ENCODE data around the gene ZBED5.
"Not testable (repeated sequence)": the region's sequence is repeated elsewhere in the genome, so short reads cannot be mapped to it uniquely, and the experiment has no call there.

ZBED5 gene

GRCh38 chr11:10857709-10858438 is at the start of gene ZBED5:
TSS of gene ZBED5 (minus strand) at chr11:10858053. CDS start at chr11:10854945, 3,108 bp downstream.
- peak; percentile 94 for DNase-seq

- no peak for DNase-seq
These were observed 48.7 kb upstream of the ZBED5 start for GRCh38 chr11:10906521-10906920.

DNA sequence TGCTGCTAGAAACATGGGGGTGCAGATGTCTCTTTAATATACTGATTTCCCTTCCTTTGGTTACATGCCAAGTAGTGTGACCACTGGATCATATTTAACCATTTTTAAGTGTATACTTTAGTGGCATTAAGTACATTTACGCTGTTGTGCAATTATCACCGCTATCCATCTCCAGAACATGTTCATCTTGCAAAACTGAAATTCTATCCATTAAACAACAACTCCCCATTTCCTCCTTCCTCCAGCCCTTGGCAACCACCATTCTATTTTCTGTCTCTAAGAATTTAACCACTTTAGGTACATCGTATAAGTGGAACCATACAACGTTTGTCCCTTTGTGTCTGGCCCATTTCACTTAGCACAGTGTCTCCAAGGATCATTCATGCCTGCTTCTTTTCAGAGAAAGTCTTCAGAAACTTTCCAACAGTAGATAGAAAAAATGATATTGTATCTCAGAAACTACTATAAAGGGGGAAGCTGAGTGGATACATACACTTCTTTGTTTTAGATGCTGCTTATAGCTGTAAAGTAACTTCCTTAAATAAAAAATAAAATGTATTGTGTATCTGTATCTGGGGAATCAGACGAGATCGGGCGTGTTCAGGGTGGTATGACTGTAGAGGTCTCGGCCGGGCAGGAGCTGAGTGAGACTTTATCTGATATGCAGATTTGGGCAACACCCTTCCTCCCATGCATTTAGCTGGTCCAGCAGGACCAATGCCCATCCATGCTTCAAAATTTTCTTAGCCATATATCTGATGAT is 44.6 kb upstream of the ZBED5 start:
- no peak for DNase-seq

DNA sequence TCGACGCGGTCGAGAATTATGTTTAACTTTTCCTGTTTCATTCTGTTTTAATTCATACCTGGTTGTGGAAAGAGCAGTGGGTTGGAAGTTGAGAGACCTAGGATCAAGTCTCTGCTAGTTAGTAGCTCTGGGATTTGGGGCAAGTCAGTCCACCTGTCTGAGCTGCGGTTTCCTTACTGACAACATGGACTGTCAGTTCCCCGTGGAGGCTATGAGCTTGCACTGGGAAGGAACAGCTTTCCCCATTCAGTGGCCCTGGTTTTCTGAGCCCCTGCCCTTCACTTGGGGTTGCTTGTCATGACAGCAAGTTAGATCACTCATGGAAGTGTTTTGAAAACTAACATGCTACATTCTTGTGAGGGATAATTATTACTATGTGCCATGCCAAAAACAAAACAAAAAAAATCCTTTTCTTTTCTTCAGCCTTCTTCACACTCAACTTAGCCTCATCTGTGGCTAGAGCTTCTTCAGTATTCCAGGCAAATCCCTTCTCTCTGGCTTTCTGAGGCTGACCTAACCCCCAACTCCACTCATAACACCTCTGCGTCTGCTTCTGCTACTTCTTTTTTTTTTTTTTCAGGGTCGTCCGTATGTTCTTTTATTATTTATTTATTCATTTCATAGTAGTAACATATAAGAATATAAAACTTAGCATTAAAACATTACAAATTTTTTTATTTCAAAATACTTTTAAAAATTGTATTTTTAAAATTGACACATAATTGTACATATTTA is 43.0 kb upstream of the ZBED5 start:
- no peak for DNase-seq

DNA sequence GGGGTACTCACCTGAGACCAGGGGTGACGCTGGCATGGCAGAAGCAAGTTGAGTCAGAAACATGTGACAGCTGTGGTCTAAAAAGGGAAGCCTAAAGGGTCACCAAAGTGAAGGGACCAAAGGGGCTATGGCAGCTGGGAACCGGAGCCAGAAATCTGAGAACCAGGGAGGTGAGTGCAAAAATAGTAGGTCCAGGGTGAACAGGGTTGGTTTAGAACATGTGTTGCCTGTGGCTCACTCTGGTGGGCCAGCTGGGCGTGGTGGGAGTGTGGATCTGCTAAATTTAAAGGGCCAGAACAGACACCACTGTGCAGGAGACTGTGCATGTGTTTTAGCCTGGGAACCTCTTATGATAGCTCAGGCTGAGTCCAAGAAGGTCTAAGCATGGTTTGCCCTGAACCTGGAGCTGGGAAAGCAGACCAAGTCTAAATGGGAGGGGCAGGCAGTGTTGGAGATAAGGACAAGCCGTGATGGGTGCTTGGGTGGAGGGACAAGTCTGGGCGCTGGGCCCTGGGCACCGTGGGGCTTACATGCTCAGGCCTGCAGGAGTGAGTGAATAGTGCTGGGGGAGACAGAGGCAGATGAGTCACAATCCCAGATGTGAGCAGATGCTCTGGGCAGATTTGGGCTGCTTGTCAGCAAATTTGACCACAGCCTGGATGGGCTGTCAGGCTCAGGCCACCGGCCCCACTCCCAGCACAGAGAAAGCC is 41.4 kb upstream of the ZBED5 start:
- DNase-seq = no peak

DNA sequence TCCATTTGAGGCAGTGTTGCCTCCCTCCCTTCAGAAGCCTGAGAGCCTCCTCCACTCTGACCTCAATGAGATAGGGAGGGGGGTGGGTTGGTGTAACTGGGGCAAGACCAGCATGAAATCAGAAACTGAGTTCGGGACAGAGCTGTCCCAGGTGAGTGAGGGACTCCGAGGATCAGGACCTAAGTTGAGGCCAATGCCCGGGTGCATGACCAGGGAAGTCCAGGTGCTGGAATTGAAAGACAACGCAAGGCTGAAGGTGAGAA is 40.8 kb upstream of the ZBED5 start:
- DNase-seq = no peak

DNA sequence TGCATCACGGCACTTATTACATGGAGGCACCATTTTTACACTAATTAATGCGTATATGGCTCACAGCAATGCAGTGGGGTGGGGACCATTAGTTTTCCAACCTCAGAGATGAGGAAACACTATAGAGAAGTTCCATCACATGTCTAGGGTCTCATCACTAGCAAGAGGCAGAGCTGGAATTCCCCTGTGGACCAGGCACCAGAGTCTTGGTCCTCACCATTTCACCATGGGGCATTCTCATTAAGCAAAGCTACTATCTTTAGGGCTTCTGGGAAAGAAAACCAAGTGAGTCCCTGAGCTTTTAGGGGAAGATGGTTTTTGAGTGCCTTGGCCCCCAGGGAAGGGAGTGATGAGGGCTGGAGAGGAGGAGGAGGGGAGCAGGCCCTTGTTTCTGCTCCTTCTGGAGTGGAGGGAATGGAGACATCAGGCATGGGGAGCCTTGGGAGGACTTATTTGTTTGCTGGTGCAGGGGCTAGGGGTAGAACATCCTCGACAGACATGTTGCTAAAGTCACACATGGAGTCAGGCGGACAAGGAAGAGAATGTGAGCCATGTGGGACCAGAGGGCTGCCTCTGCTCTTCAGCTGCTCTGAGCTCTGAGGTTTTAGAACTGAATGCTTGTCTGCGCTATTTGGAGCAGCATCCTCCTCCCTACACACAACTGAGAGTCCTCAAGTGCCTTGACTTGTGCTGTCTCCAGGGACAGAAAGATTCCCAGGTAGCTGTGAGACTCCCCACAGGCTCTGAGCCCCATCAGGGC is 40.3 kb upstream of the ZBED5 start:
- no peak for DNase-seq

GRCh38 chr11:10897150-10897549 is 39.3 kb upstream of the ZBED5 start:
- no peak for DNase-seq

DNA sequence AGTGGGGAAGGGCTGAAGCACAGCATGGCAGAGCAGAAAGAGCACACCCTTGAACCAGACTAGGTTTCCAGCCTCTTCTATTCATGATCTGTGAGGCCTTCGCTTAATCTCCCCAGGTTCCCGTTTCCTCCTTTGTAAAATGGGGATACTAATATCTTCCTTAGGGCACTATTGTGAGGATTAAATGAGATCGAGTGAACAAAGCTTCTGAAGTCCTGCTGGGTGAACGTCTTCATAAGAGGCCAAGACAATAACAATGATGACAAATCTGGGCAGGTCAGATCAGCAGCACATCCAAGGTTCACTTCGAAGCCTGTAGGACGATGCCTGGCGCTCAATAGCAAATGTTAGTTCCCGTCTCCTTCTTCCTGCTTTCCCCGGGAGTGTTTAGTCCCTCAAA is 38.6 kb upstream of the ZBED5 start:
- no peak for DNase-seq

GRCh38 chr11:10895285-10895684 is 37.4 kb upstream of the ZBED5 start:
- DNase-seq = no peak

GRCh38 chr11:10894666-10895065 is 36.8 kb upstream of the ZBED5 start:
- no peak for DNase-seq

DNA sequence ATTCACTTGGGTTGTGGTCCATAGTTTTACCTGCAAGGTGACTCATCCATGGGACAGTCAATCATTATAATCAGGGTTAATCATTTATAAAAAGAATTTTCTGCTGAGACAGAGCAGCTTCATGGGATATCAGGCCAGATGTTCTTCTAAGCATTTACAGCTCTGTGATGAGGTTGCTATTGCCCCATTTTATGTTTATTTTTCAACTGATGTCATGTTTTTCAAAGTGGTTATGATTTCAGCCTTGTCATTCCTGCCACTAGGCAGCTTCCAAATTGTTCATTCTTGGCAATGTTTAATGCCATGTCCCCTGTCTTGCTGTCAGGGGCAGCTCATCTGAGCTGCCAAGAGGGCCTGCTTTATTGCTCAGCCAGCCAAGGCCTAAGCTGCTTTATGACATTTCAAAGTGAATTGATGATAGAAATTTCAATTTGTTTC is 35.9 kb upstream of the ZBED5 start:
- no peak for DNase-seq

DNA sequence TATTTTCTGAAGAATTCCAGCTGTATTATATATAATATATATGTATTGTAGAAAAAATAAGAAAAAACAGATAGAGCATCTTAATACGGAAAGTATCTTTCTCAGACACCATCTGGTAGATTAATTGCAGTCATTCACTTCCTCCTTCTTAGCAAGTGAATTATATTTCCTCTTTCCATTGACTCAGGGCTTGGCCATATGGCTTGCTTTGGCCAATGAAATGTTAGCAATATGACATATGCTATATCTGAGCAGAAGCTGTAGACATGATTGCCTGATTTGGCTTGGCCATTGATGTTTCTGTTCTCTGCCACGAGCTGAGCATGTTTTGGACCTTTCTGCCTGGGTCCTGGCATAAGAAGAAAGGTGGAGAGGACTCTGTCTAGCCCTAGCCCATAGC is 34.4 kb upstream of the ZBED5 start:
- DNase-seq = no peak

GRCh38 chr11:10891151-10891720 is 33.4 kb upstream of the ZBED5 start:
- DNase-seq = no peak

DNA sequence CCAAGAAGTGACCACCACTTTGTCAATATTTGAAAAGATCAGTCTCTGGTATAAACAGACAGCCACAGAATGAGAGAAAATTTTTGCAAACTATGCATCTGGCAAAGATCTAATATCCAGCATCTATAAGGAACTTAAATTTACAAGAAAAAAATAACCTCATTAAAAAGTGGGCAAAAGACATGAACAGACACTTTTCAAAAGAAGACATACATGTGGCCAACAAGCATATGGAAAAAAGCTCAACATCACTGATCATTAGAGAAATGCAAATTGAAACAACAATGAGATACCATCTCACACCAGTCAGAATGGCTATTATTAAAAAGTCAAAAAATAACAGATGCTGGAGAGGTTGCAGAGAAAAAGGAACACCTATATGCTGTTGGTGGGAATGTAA is 32.2 kb upstream of the ZBED5 start:
- not testable (repeated sequence) for DNase-seq

DNA sequence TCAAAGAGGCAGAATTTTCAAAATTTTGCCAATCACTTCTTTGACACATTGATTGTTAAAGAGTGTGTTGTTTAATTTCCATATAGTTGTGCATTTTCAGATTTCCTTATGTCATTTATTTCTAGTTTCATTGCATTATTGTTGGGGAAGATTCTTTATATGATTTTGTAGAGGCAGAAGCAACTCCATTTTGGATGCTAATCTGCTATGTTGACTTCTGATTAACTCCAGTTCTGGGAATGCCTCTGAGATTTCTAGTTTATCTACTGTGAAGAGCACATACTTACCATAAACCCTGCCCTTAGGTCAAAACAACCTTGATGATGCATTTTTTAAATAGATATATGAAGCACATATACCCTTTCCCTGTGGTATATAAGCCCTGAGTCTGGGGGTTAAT is 29.5 kb upstream of the ZBED5 start:
- no peak for DNase-seq

DNA sequence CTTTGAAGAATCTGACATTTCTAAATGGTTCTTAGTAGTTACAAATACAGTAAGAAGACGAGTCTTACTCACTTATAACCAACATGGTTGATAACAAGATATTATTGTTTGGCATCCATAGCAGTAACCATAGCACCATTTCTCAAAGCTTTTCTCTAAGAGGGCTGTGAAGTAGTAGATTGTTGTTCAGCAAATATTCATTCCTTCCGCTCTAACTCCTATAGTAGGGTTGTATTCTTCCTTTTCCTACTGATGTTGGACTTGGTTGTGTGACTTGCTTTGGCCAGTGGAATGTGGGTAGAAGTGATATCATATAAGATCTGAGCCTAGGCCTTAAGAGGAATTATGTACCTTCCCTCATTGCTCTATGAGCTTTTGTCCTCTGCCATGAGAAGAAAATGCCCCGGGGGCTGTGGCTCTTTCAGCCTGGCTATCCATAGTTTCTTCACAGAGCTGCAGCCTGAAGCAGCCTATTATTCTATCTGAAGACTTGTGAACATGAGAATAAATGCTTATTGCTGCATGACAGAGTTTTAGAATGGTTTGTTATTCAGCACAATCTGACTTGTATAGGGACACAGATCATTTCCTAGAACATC is 28.9 kb upstream of the ZBED5 start:
- no peak for DNase-seq

DNA sequence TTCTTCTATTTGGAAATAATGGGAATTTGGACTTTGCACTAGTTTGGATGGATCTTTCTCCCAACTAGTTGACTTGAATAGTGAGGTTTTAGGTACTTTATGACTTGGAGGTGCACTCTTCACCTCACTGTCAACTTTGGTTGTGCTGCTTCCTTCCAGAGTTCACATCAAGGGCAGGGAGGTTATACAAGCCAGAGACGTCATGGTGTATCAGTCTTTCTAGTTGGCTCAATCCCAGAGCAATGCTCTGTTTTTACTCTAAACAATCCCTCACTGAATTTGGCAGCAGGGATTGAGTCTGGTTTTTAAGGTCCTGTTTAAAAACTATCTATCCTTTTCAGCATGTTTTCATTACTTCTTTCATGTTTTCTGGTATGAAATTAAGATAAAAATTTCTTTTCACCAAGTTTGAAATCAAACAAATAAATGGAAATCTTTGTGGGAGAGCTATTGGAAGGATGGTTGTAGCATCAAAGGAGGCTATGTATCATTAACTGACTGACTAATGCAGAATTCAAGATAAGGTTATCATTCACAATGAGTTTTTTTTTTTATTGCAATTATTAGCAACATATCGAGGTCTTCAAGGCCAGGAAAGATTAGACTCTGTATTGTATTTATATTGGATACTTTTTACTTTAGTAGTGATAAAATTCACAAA is 28.0 kb upstream of the ZBED5 start:
- DNase-seq = no peak

- DNase-seq = not testable (repeated sequence)
These were observed 26.4 kb upstream of the ZBED5 start for GRCh38 chr11:10884292-10884691.

GRCh38 chr11:10881892-10882291 is 24.0 kb upstream of the ZBED5 start:
- DNase-seq = no peak

All from stimulated activated CD4-positive, alpha-beta T cell treated with anti-CD3 and anti-CD28 coated beads, Interleukin-4, amount 100 ng/mL, for 24 hours (primary cell).